LNCaP clone FGC (cell line): ENCODE measurements around the gene B4GALT2.

Source experiments
- DNase-seq: peaks from one replicate; pipeline ENCODE4 v3.0.0-alpha.2; 2011; ENCODE audit warnings: low read depth
- H3K4me3 ChIP-seq: 2 replicates; pipeline ENCODE4 v1.5.1; 2011; ENCODE audit warnings: mild to moderate bottlenecking, low read depth, low read length, control low read depth
- CTCF ChIP-seq: IDR thresholded peaks from 2 replicates; pipeline ENCODE4 v1.5.1; 2012; ENCODE audit warnings: mild to moderate bottlenecking; ENCODE audit not compliant: control insufficient read depth, insufficient read depth; ENCODE audit errors: extremely low read depth

Gene B4GALT2

GRCh38 chr1:44016890-44017400 lies 37.9 kb downstream of the B4GALT2 start:
- DNase-seq = no peak
- no peak for TF ChIP-seq CTCF
- no peak overlapping the region for H3K4me3 ChIP-seq

- no peak for DNase-seq
- TF ChIP-seq CTCF = no peak
- no peak overlapping the region for H3K4me3 ChIP-seq
Measured at GRCh38 chr1:44019466-44019948, 40.5 kb downstream of the B4GALT2 start.

- no peak for TF ChIP-seq CTCF
- no peak for DNase-seq
- no peak overlapping the region for H3K4me3 ChIP-seq
Measured at GRCh38 chr1:44020464-44020863, 41.5 kb downstream of the B4GALT2 start.

GRCh38 chr1:44021156-44021555 lies 42.1 kb downstream of the B4GALT2 start:
- H3K4me3 ChIP-seq = no peak overlapping the region
- DNase-seq = no peak
- no peak for TF ChIP-seq CTCF

GRCh38 chr1:44021581-44022321 lies 42.7 kb downstream of the B4GALT2 start:
- no peak for TF ChIP-seq CTCF
- no peak overlapping the region for H3K4me3 ChIP-seq
- no peak for DNase-seq

- DNase-seq = no peak
- no peak overlapping the region for H3K4me3 ChIP-seq
- TF ChIP-seq CTCF = no peak
Measured at GRCh38 chr1:44024031-44024902, 45.3 kb downstream of the B4GALT2 start.
